Measurements from ENCODE around the gene CYB561A3. TPM values are rescaled to one million over a fixed set of nuclear protein-coding genes. Genes with fewer than 3 reads are reported as not detected.

Gene CYB561A3
- total RNA-seq, 1 donor from 2014 or later, result 34.9 TPM

GRCh38 chr11:61367406-61367805 is 5.7 kb upstream of the CYB561A3 start:
- TF ChIP-seq, protein P1, sequence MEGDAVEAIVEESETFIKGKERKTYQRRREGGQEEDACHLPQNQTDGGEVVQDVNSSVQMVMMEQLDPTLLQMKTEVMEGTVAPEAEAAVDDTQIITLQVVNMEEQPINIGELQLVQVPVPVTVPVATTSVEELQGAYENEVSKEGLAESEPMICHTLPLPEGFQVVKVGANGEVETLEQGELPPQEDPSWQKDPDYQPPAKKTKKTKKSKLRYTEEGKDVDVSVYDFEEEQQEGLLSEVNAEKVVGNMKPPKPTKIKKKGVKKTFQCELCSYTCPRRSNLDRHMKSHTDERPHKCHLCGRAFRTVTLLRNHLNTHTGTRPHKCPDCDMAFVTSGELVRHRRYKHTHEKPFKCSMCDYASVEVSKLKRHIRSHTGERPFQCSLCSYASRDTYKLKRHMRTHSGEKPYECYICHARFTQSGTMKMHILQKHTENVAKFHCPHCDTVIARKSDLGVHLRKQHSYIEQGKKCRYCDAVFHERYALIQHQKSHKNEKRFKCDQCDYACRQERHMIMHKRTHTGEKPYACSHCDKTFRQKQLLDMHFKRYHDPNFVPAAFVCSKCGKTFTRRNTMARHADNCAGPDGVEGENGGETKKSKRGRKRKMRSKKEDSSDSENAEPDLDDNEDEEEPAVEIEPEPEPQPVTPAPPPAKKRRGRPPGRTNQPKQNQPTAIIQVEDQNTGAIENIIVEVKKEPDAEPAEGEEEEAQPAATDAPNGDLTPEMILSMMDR (conservative IDR thresholded peaks at IDR 0.05), result no peak
- no peak overlapping the region for H3K4me3 Mint-ChIP-seq
- H3K9me3 Mint-ChIP-seq, result no peaks in the 10 kb centered on the region
- no peaks in the 10 kb centered on the region for H3K27me3 Mint-ChIP-seq
- DNase-seq (ENCODE audit: extremely low spot score, unreplicated experiment), result no peak
- H3K36me3 Mint-ChIP-seq, result peaks cover 33% of the 10 kb centered on the region
- H3K4me1 Mint-ChIP-seq (ENCODE audit: unreplicated experiment), result peaks cover 13% of the 10 kb centered on the region
- no peak overlapping the region for H3K27ac Mint-ChIP-seq

GRCh38 chr11:61364012-61364675 is 2.5 kb upstream of the CYB561A3 start:
- DNase-seq (ENCODE audit: extremely low spot score, unreplicated experiment), result no peak
- H3K4me1 Mint-ChIP-seq (ENCODE audit: unreplicated experiment), result peaks cover 28% of the 10 kb centered on the region
- peaks cover 14% of the 10 kb centered on the region for H3K36me3 Mint-ChIP-seq
- H3K27me3 Mint-ChIP-seq, result no peaks in the 10 kb centered on the region
- TF ChIP-seq, protein P1 (conservative IDR thresholded peaks at IDR 0.05), result no peak
- H3K4me3 Mint-ChIP-seq, result peak overlapping the region; percentile 100
- H3K27ac Mint-ChIP-seq, result peak overlapping the region; percentile 59
- no peaks in the 10 kb centered on the region for H3K9me3 Mint-ChIP-seq

- TF ChIP-seq, protein P1 (conservative IDR thresholded peaks at IDR 0.05), result no peak
- Mint-ChIP-seq H3K9me3 (no peaks in the 10 kb centered on the region), H3K27me3 (no peaks in the 10 kb centered on the region), H3K4me3 (peak overlapping the region; percentile 100), H3K4me1 (ENCODE audit: unreplicated experiment) (peaks cover 28% of the 10 kb centered on the region), H3K36me3 (peaks cover 7% of the 10 kb centered on the region), H3K27ac (peak overlapping the region; percentile 95)
- no peak for DNase-seq (ENCODE audit: extremely low spot score, unreplicated experiment)
Observed at GRCh38 chr11:61362542-61362875, 827 bp upstream of the CYB561A3 start.

DNA sequence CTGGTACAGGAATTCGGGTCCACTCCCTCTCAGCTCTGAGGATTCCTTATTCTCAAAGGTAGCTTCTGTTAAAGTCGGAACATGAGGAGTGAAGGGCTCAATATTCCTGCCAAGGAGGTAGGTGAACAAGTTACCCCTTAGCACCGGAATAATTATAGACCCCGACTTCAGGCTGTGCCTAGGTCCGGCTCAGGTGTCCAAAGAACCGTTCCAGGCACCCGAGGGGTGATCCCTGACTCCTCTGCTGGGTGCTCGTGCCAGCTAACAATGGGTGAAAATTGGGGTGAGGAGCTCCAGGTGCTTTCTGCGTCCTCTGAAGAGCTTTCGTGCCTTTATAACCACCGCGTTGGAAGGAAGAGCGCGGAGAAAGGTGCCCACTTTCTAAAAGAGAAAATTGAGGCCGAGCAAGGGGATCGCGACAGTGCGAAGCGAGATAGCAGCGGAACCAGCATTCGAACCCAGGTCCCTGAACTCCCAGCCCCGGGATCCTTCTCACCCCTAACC is 393 bp downstream of the CYB561A3 start:
- peaks cover 7% of the 10 kb centered on the region for H3K36me3 Mint-ChIP-seq

DNA sequence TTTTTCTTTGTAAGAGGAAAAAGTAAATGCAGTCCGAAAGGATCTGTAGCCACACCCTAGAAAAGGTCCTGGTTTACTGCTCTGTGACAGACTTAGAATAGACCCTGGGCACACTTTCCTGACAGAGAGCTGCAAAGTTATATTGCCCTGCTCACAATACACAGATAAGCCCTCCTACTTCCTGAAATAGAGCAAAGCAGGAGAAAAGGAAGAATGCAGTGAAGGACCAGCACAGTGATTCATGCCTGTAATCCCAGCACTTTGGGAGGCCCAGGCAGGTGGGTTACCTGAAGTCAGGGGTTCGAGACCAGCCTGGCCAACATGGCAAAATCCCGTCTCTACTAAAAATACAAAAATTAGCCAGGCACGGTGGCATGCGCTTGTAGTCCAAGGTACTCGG is 2.2 kb downstream of the CYB561A3 start:
- DNase-seq (ENCODE audit: extremely low spot score, unreplicated experiment), result no peak
- peak overlapping the region; percentile 41 for H3K27ac Mint-ChIP-seq
- no peaks in the 10 kb centered on the region for H3K9me3 Mint-ChIP-seq
- TF ChIP-seq, protein P1 (conservative IDR thresholded peaks at IDR 0.05), result no peak
- peaks cover 7% of the 10 kb centered on the region for H3K36me3 Mint-ChIP-seq
- H3K4me3 Mint-ChIP-seq, result peak overlapping the region; percentile 100
- H3K4me1 Mint-ChIP-seq (ENCODE audit: unreplicated experiment), result peaks cover 28% of the 10 kb centered on the region
- no peaks in the 10 kb centered on the region for H3K27me3 Mint-ChIP-seq

More for the DNA sequence above, 393 bp downstream of the CYB561A3 start:
- Mint-ChIP-seq H3K4me1 (ENCODE audit: unreplicated experiment) (peaks cover 28% of the 10 kb centered on the region), H3K9me3 (no peaks in the 10 kb centered on the region), H3K27ac (peak overlapping the region; percentile 95), H3K27me3 (no peaks in the 10 kb centered on the region), H3K4me3 (peak overlapping the region; percentile 100)
- TF ChIP-seq, protein P1 (conservative IDR thresholded peaks at IDR 0.05), result no peak
- no peak for DNase-seq (ENCODE audit: extremely low spot score, unreplicated experiment)
